ENCODE results near the gene GNB1L.
"Not testable (repeated sequence)": the region's sequence is repeated elsewhere in the genome, so short reads cannot be mapped to it uniquely, and the experiment has no call there.

GNB1L gene

DNA sequence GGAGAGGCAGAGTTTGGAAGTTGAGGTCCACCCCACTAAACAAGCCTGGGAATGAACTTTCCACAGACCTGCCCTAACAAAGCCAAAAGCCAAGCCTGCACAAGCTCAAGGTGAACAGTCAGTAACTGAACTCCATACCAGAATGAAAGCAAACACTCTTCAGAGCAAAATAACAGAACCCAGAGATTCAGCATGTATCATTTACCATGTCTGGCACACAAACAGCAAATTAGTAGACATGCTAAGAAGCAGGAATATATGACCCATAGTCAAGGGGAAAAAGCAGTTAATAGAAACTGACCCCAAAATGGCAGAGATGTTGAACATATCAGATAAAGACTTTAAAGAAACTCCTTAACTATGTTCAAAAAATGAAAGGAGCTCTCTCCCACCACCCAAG, 62.8 kb downstream of the GNB1L start:
- DNase-seq, result no peak

DNA sequence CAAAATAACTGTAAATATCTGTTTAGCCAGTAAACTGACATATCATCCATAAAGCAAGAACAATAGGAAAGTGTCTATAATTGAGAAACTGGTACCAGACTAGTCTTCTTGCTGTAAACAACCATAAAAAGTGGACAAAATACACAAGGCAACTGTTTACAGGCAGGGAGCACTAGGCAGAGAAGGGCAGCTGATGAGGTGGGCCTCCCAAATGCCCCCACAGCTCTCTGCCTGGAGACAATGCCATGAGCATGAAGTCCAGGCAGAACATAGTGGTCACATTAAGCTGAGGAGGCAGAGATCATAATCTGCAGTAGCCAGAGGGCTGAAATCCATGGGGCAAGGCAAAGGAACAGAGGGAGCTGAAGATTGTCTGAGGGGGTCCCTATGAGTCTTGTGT, 63.4 kb downstream of the GNB1L start:
- no peak for DNase-seq

DNA sequence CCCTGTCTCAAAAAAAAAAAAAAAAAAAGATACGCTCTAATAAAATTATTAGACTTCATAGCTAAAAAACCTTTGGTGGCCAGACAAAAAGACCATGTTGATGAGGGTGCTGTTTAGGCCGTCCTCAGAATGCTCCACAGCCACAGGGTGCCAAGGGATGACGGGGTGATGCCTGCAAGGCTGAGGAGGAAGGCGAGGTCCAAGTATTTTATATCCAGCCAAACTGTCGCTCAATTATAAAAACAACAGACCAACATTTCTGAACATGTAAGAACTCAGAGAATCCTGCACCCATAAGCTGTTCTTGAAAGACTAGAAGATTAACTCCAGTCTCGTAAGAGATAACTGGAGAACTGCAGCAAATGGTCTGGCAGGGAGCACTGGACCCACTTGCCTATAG, 64.8 kb downstream of the GNB1L start:
- no peak for DNase-seq

DNA sequence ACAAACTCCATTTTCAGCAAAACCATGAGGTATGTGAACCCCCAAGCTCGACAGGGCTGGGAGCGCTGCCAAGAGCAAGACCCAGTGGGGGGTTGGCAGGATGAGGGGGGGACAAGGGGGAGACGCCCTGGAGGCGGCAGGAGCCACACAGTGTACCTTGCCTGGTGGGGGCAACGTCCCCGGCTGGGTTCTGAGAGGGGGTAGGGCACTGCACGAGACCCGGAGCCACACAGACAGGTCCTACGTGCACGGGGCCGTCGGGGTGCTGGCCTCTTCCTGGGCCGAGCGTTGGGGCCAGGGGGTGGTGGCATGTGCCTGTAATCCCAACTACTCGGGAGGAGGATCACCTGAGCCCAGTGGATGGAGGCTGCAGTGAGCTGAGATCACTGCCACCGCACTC, 65.3 kb downstream of the GNB1L start:
- no peak for DNase-seq

DNA sequence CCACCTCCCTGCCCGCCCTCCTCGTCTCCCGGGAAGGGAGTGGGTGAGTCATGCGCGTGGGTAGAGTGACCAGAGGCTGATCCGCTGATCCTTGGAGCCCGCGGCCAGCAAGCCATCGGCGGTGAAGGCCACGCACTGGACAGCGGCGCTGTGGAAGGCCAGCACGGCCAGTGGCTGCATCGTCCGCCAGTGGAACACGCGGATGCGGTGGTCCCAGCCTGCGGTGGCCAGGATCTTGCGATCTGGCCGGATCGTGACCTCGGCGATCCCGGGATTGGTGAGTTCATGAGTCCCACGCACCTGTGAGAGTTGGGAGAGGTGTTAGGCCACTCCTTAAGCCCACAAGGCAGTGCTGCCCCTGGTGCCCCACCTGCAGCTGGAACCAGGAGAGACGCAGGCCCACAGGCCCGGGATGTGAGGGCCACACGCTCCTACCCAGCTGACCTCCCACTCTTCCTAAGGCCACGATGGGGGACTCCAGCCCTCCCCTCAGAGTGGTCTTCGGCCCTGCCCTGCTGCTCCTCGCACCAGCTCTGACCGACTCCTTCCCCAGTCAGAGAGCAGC, 65.9 kb downstream of the GNB1L start:
- DNase-seq, result no peak

DNA sequence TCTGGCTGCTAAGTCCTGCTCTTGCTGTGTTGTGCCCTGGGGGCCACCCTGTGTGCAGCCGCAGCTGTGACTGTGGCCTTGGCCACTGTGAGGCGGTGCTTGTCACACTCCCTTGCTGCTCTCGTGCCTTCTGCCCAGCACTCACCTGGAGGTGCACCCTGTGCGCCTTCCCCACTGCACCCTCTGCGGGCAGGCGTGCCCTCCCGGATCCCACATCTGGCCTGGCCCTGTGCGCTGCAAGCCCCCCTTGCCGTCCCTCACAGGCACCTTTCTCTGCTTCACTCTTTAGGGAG, 66.9 kb downstream of the GNB1L start:
- DNase-seq, result no peak

DNA sequence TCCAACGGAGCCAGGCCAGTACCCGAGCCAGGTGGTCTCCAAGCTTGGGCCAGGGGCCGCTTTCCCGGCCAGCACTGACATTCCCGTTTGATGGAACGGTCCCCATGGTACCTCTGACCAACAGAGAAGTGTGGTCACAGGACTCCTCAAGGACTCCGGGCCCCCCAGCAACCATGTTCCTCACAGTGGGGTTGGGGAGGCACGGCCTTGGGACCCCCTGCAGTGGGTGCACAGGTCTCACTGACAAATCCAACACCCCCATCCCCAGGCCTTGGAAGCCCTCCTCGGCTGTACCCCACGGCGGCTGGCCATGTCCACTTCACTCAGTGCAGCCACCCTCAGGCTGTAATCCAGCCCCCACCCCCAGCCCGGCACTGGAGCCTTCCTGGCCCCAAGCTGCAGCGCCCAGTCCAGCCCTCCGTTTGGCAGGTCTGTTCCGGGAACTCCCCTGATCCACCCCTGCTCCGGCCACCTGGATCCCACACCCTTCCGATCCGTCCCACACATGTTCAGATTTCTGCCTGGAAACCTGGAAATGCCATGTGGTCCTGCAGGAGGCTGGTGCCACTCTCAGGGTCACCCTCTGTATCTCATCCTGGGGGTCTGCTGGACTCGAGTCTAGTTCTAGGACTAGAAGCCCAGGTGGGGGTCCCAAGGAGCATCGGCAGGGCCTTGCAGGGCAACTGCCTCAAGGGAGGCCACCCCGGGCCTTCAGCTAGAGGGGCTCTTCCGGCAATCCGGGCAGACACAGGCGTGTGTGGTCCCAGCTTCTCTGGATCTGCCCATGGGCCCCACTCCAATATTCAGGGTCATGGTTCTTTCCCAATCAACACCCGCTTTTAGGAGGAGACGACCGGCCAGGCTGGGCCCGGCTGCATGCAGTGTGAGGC, 67.5 kb downstream of the GNB1L start:
- DNase-seq, result no peak

DNA sequence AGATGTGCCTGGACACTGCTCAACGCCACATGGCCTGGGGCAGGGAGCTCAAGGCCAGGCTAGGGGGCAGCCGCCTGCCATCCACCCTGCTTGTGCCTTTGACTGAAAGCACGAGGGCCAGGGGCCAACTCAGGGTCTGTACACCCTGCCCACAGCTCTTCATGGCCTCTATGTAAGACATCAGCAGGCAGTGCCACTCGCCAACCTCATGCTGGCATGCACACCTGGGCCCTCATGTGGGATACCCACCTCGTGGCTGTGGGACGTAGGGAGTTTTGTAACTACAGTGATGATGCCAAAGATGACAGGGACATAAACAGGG, 68.4 kb downstream of the GNB1L start:
- DNase-seq, result no peak

DNA sequence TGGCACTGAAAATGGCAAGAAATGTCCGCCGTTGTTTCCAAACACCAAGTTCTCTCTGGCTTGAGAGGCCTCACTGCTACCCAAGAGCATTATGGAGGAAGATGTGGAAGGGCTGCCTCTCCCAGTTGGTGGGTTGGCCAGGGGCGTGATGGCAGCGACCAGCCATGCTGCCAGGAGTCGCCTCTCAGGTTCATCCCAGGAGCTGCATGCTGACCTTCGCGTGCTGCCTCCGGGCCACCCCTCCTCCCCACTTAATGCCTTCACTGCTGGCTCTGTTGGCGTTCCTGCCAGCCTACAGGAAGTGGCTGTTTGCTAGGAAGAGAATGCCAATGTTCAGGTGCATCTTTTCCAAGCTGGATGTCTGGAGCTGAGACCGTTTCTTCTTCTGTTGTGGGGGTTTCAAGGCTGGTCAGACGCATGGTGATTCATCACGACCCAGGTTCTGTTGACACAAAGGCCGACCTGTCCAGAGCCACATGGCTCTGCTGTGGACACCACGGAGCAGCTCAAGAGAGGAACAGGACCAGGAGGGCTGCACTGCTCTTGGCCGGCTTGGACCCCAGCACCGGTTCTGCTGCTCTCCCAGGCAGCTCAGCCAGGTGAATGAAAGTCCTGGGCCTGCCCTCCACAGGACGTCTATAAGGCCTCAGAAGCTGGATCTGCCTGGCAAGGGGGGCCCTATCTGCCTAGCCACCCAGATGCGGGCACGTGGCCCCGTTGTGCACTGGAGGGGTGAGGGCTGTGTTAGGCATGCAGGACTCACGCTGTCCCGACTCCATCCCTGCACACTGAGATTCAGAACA, 69.0 kb downstream of the GNB1L start:
- no peak for DNase-seq

DNA sequence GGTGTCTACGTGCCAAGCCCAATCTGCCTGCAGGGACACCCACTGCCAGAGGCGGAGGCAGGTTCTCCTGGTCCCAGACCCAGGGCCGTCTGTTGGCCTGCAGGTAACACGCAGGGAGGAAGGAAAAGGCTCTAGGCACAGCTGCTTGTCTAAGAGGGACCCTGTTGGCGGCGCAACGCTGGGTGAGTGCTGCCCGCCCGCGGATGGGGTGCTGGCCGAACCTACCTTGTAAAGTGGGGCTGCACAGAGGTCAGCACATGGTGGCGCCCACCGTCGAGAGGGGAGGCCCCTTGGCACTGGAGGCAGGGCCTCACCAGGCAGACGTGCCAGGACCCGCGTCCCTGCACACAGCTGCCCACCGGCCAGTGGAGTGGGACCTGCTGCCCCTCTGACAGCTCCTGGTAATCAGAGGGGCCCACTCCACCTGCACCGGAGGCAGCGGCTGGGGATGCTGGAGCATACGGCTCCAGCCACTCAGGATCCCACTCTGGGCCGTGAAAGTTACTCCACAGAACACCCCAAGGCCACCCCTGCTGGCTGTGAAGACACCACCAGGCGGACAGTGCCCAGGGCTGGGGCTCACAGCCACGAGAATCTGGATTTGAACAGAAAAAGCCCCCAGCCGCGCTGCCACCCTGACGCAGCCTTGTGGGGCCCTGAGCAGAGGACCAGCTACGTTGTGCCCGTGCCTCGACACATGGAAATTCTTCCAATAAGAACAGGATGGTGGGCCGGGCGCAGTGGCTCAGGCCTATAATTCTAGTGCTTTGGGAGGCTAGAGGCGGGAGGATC, 70.1 kb downstream of the GNB1L start:
- DNase-seq, result no peak

DNA sequence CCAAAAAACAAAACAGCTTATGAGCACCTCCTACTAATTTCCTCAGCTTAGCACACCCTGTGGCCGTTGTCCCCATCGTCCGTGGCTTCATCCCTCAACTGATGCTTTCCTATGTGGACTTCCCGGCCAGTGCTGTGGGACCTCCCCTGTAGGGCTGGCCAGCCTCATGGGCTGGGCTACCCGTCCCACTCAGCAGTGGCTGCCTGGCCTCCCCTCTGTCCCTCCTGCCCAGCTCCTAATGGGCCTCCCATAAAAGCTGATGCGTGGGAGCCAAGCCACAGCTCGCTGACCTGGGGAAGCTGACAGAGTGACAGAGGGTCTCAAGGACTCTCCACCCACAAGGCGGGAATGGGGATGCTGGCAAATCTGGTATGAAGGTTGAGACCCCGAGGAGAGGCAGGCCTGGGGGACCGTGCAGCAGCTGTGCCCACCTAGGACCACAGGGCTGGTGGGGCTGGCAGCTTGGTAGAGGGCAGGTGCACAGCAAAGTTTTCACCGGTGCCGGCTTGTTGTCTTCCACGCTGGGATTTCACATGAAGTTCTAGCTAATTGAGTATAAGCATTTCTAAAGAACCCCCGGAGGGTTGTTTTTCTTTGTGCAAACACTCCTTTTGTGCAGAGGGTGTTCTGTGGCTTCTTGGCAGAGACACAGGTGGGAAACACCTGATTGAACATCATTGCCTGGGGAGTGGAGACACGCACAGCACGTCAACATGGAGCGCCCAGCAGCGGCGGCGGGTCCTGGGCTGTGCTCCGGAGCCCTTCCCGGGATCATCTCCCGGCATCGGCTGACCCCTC, 70.9 kb downstream of the GNB1L start:
- DNase-seq, result no peak

DNA sequence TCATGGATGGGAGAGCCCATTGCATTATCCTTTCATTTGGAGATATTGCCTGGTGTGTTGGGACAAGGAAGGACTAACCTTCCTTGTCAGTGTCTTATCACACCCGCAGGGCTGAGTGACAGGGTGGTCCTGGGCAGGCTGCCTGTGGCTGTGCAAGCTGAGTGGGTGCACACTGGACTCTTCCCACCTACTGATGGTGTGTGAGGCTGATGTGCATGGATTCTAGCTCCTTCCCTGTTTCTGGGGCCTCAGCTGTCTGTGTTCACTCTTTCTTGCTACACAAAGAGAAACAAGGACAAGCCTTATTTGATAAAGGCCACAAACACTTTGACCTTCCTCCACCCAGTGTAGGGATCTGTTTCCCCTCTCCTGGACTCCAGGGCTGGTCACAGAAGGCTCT, 72.1 kb downstream of the GNB1L start:
- no peak for DNase-seq

DNA sequence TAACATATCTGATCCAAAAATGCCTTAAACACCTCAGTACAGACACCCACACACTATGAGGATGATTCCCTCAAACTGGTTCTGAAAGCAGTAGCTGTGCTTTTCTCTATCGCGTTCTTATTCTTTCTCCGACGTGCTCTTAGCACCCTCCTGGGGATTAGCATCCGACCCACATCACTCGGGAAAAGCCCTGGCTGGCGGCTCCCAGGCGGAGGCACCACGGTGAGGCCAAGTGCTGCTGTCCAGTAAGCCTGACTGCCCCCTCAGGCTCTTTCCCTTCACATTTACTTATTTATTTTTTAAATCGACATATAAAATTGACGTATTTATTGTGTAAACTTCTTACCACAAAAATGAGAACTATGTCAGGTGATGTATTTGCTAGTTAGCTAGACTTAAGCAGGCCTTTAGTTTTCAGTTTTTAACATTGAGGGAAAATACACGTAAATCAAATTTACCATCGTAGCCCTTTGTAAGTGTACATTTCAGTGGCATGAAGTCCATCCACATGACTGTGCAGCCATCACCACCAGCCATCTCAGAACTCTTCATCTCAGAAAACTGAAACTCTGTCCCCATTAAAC, 74.9 kb downstream of the GNB1L start:
- no peak for DNase-seq

DNA sequence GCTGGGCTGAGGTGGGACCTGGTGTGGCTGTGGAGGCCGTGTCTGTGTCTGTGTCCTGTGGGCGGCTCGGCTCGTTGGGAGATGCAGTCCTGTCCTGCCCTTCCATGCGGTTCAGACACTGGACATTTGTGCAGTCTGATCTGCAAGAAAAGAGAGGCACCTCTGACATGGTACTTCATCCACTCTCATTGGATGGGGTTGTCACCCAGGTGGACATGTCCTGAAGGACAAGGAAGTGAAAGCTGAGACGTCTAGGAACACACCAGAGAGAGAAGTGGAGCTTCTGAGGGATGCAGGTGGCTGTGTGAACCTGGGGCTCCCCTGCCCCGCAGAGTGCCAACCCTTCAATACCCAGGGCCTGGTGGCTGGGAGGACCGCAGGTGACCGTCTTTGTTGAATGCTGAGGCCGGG, 75.7 kb downstream of the GNB1L start:
- DNase-seq, result no peak

DNA sequence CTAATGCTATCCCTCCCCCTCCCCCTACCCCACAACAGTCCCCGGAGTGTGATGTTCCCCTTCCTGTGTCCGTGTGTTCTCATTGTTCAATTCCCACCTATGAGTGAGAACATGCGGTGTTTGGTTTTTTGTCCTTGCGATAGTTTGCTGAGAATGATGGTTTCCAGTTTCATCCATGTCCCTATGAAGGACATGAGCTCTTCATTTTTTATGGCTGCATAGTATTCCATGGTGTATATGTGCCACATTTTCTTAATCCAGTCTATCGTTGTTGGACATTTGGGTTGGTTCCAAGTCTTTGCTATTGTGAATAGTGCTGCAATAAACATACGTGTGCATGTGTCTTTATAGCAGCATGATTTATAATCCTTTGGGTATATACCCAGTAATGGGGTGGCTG, 77.5 kb downstream of the GNB1L start:
- not testable (repeated sequence) for DNase-seq

DNA sequence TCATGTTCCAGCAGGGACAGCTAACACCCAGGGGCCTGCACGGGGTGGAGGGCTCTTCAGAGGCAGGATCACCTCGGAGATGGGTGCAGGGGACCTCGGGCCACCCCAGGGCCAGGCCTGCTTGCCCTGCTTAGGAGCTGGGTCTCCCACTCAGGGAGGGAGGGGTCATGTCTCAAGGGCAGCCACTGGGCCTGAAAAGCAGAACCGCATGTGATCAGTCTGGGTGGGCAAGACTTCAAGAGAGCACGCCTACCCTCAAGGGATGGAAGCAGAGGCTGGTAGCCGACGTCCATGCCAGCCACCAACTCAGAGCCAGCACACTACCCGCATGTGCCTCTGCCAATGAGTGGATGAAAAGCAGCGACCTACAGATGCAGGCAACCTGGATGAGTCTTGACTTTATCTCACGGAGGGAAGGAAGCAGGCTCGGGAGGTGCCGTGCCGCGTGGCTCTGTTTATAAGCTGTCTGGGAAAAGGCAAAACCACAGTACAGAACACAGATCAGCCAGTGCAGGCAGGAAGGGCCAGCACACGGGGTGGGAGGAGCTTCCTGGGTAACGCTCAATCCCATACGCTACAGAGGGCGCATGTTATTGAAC, 78.1 kb downstream of the GNB1L start:
- peak; percentile 75 for DNase-seq

DNA sequence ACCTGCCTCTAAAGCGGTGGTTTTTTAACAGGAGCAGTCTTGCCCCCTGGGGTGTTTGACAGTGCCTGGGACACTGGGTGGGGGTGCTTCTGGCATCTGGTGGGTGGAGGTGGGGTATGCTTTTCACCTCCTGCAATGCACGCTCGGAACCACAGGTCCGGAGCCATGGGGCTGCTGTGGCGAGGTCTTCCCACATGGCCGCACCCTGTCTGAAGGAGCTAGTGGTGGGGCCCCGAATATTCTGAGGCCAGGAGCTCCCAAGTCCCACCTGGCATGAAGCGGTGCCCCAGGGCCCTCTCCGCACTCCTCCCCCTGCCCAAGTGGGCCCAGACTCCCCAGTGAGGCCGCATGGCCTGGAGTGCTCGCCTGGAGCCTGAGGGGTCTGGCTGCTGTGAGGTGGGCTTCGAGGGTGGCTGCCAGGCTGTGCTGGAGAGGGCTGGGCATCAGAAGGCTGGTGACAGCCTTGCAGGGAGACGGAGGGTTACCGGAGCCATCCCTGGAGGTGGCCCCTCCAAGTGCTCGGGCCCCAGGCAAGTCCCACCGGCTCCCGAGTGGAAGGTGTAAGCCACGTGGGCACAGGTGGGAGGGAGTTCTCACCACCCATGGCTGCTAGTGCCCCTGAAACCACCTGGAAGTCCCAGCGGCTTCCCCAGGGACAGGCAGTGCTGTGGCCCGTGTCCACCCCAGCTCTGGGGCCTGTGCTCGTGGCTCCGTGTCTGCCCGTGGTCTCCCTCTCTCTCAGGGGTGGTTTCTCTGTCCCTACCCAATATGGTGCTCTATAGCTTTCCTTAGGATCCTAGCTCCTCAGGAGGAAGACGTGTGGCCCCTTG, 79.0 kb downstream of the GNB1L start:
- no peak for DNase-seq

DNA sequence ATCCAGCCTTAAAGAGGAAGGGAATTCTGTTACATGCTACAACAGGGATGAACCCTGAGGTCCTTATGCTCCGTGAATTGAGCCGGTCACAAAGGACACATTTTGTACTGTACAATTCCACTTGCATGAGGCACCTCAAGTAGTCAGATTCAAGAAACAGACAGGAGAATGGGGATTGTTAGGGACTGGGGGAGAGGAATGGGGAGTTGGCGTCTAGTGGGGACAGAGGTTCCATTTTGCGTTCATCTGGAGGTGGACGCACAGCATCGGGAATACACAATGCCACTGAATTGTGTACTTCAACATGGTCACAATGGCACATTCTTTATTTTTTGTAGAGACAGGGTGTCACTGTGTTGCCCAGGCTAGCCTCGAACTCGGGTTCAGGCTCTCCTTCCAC, 80.0 kb downstream of the GNB1L start:
- no peak for DNase-seq

DNA sequence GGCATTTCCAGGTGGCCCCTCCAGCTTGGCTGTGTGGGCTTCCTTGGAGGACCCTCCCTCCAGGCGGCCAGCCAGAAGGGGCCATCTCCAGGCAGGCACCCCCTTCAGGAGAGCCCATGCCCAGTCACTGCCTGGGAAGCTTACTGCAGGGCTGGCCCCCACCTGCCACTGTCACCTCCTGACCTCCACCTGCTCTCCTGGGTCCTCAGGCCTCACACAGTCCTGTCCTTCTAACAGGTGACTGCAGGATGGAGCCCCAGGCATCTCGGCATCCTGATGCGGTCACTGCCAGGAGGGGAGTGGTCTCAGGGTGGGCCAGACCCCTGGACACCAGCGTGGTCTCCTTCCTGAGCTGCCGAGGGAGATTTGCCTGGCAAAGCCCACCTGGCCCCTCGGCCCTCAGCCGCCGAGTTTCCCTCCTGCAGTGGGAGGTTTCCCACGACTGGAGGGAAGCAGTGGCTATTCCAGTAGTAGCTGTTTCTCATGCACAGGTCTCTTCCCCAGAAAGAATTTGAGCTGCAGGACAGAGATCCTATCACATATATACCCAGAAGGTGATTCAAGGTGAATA, 81.1 kb downstream of the GNB1L start:
- DNase-seq, result no peak

DNA sequence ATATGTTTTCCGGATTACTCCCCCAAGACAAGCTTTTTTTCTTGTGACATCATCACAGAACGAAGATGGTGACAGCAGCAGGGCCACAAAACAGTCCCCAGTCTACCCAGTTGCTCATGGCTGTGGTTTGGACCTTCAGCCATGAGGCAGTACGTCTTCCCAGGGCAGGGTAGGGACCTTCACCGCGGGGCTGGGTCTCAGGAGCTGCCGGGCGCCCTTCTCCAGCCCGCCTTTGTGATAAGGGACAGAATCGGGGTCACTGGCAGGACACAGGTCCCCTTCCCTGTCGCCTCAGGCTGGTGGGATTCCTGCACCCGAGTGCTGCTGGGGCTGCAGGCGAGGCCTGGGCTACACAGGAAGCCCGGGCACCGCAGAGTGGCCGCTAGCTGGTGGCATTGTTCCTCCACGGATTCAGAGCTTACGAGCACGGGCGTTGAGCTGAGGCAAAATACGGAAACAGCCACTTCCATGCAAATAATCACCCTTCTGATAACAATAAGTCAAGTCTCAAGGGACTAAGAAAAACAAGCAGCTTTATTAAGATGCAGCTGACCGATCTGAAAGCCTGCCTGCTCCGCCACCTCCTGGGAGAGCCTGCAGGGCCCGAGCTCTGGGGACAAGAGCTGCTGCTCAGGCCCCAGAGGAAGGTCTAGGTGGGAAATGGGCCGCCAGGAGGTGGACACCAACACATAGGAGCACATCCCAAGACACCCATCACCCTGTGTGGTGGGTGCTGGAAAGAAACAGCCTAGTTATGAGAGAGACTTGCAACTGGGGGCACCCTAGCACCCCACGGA, 81.8 kb downstream of the GNB1L start:
- DNase-seq, result peak; percentile 72

Data from hematopoietic multipotent progenitor cell treated with erythropoietin and hydrocortisone succinate and interleukin-3 and kit ligand, for 6 days (in vitro differentiated cells).